Gastrocnemius medialis (tissue), 4 donors: Measurements from ENCODE around the gene RFTN1. TPM values are rescaled to one million over a fixed set of nuclear protein-coding genes. Genes with fewer than 3 reads are reported as not detected.

ENCODE experiments used
- ATAC-seq, 2 donors: fragments of 150-250 bp; one replicate each; pipeline ENCODE4 v1.9.1; 2016
- DNase-seq, 2 donors: peaks; one replicate each; pipeline ENCODE4 v3.0.0-alpha.2; 2019
- H3K27ac ChIP-seq, 4 donors: fragments of 200-600 bp; sonication (generic); 1 replicate in 1 of 4; 2 replicates in 3 of 4; pipeline ENCODE4 v1.5.1; 2016 to 2018; ENCODE audit warnings: mild to moderate bottlenecking in 2 of 4, moderate library complexity in 1 of 4
- H3K27me3 ChIP-seq, 3 donors: fragments of 200-600 bp; sonication (generic) in 2 of 3; 1 replicate in 1 of 3; 2 replicates in 2 of 3; pipeline versions ENCODE4 v1.5.1 to v1.6.0; 2016 to 2019; ENCODE audit warnings: mild to moderate bottlenecking in 1 of 3, moderate library complexity in 1 of 3
- H3K36me3 ChIP-seq, 2 donors: fragments of 200-600 bp; sonication (generic) in 1 of 2; one replicate each; pipeline ENCODE4 v1.5.1; 2017 to 2018
- H3K4me1 ChIP-seq, 2 donors: fragments of 200-600 bp; sonication (generic) in 1 of 2; one replicate each; pipeline ENCODE4 v1.5.1; 2016 to 2017; ENCODE audit warnings: mild to moderate bottlenecking in 2 of 2
- H3K4me3 ChIP-seq, 4 donors: fragments of 200-600 bp; sonication (generic) in 3 of 4; 1 replicate in 1 of 4; 2 replicates in 3 of 4; pipeline ENCODE4 v1.5.1; 2016 to 2019; ENCODE audit warnings: mild to moderate bottlenecking in 2 of 4
- H3K9me3 ChIP-seq, 3 donors: fragments of 200-600 bp; sonication (generic) in 2 of 3; 1 replicate in 1 of 3; 2 replicates in 2 of 3; pipeline ENCODE4 v1.5.1; 2016 to 2019
- POLR2A ChIP-seq, 2 donors: fragments of 450-650 bp; IDR thresholded peaks; one replicate each; pipeline ENCODE4 v1.6.1; 2017; ENCODE audit warnings: antibody characterized with exemption in 2 of 2, mild to moderate bottlenecking in 2 of 2, moderate library complexity in 2 of 2
- in situ Hi-C, 4 donors: fragments of 200-750 bp; cut with MboI; loops; one replicate each; pipeline versions ENCODE4 v1.15.0 to v1.8.0; 2017; ENCODE audit warnings: low sequenced_read_pairs in 4 of 4
- intact Hi-C: fragments of 100-400 bp; cut with DNase I; formaldehyde crosslinking; loops from one replicate; pipeline ENCODE4 v1.15.1; 2023; ENCODE audit warnings: low total_unique reads
- total RNA-seq, 4 donors: library from RNA; depleted of rRNA; stranded (reverse); fragments of >200 nt; gene quantifications; one replicate each; pipeline versions ENCODE4 v1.1.0 to v1.2.3, GENCODE V29; 2016
- TF ChIP-seq, protein P1 (sequence below), 5 experiments: fragments of 450-650 bp in 3 of 5; fragments of 200-600 bp in 2 of 5; sonication (generic) in 2 of 5; IDR thresholded peaks in 4 of 5; conservative IDR thresholded peaks in 1 of 5; 1 replicate in 4 of 5; 2 replicates in 1 of 5; pipeline ENCODE4 v1.5.1; 2016 to 2019; ENCODE audit warnings: antibody characterized with exemption in 5 of 5, mild to moderate bottlenecking in 3 of 5, moderate library complexity in 3 of 5

RFTN1 gene
- total RNA-seq, 4 donors from 2014 or later, result 10.7 to 22.8 (median 11.7) TPM

DNA sequence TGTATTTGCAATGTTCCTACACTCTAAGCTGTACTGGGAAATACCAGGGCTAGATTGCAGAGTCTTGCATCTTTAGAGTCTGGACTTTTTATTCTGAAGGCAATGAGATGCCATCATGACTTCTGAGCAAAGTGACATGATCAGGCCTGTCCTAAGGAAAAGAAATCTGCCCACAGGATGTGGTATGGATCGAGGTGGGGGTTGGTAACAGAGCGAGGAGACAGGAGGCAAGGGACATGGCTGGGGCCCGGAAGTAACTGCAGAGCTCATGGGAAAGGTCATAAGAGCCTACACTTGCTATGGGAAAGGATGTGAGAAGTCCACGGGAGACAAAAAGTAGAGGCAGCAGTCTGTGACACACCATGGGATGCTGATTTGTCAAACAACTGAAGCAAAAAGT is 126.9 kb downstream of the RFTN1 start:
- peaks cover 0 to 4% of the 10 kb centered on the region in 2 donors for H3K4me1 ChIP-seq
- no peak for DNase-seq
- intact Hi-C loops, result no loop called here
- no peak overlapping the region for H3K4me3 ChIP-seq
- H3K27me3 ChIP-seq, result no peaks in the 10 kb centered on the region
- in situ Hi-C loops, result no loop called here
- ATAC-seq, result no peak
- H3K27ac ChIP-seq, result no peak overlapping the region
- TF ChIP-seq, protein P1, sequence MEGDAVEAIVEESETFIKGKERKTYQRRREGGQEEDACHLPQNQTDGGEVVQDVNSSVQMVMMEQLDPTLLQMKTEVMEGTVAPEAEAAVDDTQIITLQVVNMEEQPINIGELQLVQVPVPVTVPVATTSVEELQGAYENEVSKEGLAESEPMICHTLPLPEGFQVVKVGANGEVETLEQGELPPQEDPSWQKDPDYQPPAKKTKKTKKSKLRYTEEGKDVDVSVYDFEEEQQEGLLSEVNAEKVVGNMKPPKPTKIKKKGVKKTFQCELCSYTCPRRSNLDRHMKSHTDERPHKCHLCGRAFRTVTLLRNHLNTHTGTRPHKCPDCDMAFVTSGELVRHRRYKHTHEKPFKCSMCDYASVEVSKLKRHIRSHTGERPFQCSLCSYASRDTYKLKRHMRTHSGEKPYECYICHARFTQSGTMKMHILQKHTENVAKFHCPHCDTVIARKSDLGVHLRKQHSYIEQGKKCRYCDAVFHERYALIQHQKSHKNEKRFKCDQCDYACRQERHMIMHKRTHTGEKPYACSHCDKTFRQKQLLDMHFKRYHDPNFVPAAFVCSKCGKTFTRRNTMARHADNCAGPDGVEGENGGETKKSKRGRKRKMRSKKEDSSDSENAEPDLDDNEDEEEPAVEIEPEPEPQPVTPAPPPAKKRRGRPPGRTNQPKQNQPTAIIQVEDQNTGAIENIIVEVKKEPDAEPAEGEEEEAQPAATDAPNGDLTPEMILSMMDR (IDR thresholded peaks at IDR 0.05 in 4 of 5, conservative IDR thresholded peaks at IDR 0.05 in 1 of 5), result no peak
- TF ChIP-seq POLR2A (IDR thresholded peaks at IDR 0.05), result no peak
- H3K9me3 ChIP-seq, result no peaks in the 10 kb centered on the region
- no peaks in the 10 kb centered on the region for H3K36me3 ChIP-seq

DNA sequence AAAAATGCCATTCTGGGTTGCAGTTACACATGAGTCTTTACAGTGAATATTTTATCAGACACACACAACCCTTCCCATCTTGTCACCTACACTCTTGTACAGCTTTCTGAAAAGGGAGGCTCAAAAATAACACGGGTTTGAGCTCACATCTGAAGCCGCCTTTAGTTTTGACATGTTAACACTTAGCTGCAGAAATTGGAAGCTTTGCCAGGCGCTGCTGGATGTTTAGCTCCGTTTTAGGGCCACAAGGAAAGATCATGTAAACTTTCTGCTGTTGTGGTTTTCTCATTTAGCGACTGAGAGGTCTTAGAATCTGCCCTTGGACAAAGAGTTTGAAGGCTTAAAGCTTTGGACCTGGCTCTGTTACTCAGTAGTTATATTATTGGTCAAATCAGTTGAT is 128.3 kb downstream of the RFTN1 start:
- no peaks in the 10 kb centered on the region for H3K27me3 ChIP-seq
- DNase-seq, result no peak
- H3K27ac ChIP-seq, result no peak overlapping the region
- H3K9me3 ChIP-seq, result no peaks in the 10 kb centered on the region
- in situ Hi-C loops (no loop called here), intact Hi-C loops (no loop called here)
- peaks cover 0 to 4% of the 10 kb centered on the region in 2 donors for H3K4me1 ChIP-seq
- no peak for TF ChIP-seq POLR2A (IDR thresholded peaks at IDR 0.05)
- TF ChIP-seq, protein P1 (IDR thresholded peaks at IDR 0.05 in 4 of 5, conservative IDR thresholded peaks at IDR 0.05 in 1 of 5), result no peak
- ATAC-seq, result no peak
- no peaks in the 10 kb centered on the region for H3K36me3 ChIP-seq
- H3K4me3 ChIP-seq, result no peak overlapping the region

DNA sequence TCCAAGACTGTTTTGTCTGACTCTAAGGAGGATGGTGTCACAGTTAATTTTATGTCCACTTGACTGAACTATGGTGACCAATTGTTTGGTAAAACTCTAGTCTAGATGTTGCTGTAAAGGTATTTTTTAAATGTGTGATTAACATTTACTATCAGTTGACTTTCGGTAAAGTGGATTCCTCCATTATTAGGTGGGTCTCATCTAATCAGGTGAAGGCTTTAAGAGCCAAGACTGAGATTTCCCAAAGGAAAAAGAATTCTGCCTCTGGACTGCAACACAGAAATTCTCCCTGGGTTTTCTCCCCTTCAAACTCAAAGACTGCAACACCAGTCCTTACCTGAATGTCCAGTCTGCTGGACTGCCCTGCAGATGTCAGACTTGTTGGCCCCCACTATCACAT is 129.6 kb downstream of the RFTN1 start:
- H3K4me3 ChIP-seq, result no peak overlapping the region
- H3K9me3 ChIP-seq, result no peaks in the 10 kb centered on the region
- no peaks in the 10 kb centered on the region for H3K4me1 ChIP-seq
- no peaks in the 10 kb centered on the region for H3K27me3 ChIP-seq
- no peak for DNase-seq
- in situ Hi-C loops (no loop called here), intact Hi-C loops (no loop called here)
- no peak for ATAC-seq
- H3K36me3 ChIP-seq, result no peaks in the 10 kb centered on the region
- H3K27ac ChIP-seq, result no peak overlapping the region
- TF ChIP-seq POLR2A (IDR thresholded peaks at IDR 0.05), result no peak
- TF ChIP-seq, protein P1 (IDR thresholded peaks at IDR 0.05 in 4 of 5, conservative IDR thresholded peaks at IDR 0.05 in 1 of 5), result no peak

DNA sequence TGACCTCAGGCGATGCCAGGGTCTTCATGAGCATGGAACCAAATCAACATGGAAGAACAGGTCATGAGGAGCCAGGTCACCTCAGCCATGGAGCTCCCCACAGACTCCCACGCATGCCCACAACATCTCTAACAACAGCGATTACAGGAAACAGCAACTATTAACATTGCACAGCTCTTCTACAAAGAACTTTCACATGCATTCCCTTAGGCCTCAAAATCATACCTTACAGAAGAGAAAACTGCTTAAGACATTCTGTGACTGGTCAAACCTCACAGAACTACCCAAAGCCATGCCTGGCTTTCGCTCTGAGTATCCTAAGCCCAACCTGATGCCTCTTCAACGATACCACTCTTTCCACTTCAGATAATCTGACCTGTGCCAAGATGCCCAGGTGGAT is 130.7 kb downstream of the RFTN1 start:
- no peaks in the 10 kb centered on the region for H3K27me3 ChIP-seq
- TF ChIP-seq, protein P1 (IDR thresholded peaks at IDR 0.05 in 4 of 5, conservative IDR thresholded peaks at IDR 0.05 in 1 of 5), result no peak
- no peak for TF ChIP-seq POLR2A (IDR thresholded peaks at IDR 0.05)
- intact Hi-C loops (no loop called here), in situ Hi-C loops (no loop called here)
- H3K9me3 ChIP-seq, result no peaks in the 10 kb centered on the region
- no peak for DNase-seq
- no peak for ATAC-seq
- peaks cover 3 to 9% of the 10 kb centered on the region in 2 donors for H3K4me1 ChIP-seq
- H3K4me3 ChIP-seq, result no peak overlapping the region
- H3K36me3 ChIP-seq, result no peaks in the 10 kb centered on the region
- H3K27ac ChIP-seq, result no peak overlapping the region

DNA sequence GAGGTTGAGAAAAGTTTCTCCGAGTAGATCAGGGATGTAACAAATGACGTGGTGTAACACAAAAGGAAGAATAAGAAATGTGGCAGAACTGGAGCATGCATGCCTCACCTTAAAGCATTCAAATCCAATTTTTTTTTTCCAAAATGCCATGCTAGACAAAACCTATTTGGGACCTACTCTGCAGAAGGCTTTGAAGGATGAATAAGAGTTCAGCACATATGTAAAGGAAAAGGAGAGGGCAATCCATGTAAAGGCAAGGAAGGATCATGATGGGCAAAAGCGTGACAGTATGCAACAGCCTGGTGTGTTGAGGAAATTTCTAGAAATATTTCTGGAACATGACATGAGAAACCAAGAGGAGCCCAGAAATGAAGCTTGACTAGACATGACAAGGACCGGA is 132.1 kb downstream of the RFTN1 start:
- TF ChIP-seq POLR2A (IDR thresholded peaks at IDR 0.05), result no peak
- TF ChIP-seq, protein P1 (IDR thresholded peaks at IDR 0.05 in 4 of 5, conservative IDR thresholded peaks at IDR 0.05 in 1 of 5), result no peak
- H3K27me3 ChIP-seq, result no peaks in the 10 kb centered on the region
- ATAC-seq (no peak), DNase-seq (no peak)
- intact Hi-C loops, result no loop called here
- peaks cover 0 to 7% of the 10 kb centered on the region in 2 donors for H3K36me3 ChIP-seq
- H3K4me1 ChIP-seq, result peaks cover 14 to 16% of the 10 kb centered on the region in 2 donors
- in situ Hi-C loops, result no loop called here
- H3K27ac ChIP-seq, result no peak overlapping the region
- no peak overlapping the region for H3K4me3 ChIP-seq
- H3K9me3 ChIP-seq, result no peaks in the 10 kb centered on the region
